ENCODE results near the gene PFDN4. TPM values are rescaled to one million over a fixed set of nuclear protein-coding genes. Genes with fewer than 3 reads are reported as not detected.

The PFDN4 gene
- total RNA-seq, 4 donors from 2014 or later: 60.0 to 108 (median 85.1) TPM

- DNase-seq (ENCODE audit: low spot score in 2 of 2): no peak
- TF ChIP-seq CTCF (IDR thresholded peaks at IDR 0.05) (no peak), POLR2A (IDR thresholded peaks at IDR 0.05) (no peak), EP300 (IDR thresholded peaks at IDR 0.05) (no peak)
- no peaks in the 10 kb centered on the region for H3K4me1 ChIP-seq
- no peak overlapping the region for H3K4me3 ChIP-seq
- WGBS, 2 donors: 81 to 82% methylated on average over 1 of the region's 1 CpG
- H3K9me3 ChIP-seq: no peaks in the 10 kb centered on the region
- H3K27me3 ChIP-seq: peaks cover 0 to 11% of the 10 kb centered on the region in 2 donors
- no peaks in the 10 kb centered on the region for H3K36me3 ChIP-seq
- no peak overlapping the region for H3K27ac ChIP-seq
These were observed 27.0 kb upstream of the PFDN4 start for GRCh38 chr20:54180931-54181330.

GRCh38 chr20:54184071-54184470 is 23.8 kb upstream of the PFDN4 start:
- no peak overlapping the region for H3K27ac ChIP-seq
- peaks cover 0 to under 1% of the 10 kb centered on the region in 2 donors for H3K27me3 ChIP-seq
- H3K4me3 ChIP-seq: no peak overlapping the region
- 38 to 48% methylated on average over 3 of the region's 3 CpGs for WGBS, 2 donors
- no peaks in the 10 kb centered on the region for H3K9me3 ChIP-seq
- no peak for DNase-seq (ENCODE audit: low spot score in 2 of 2)
- H3K36me3 ChIP-seq: no peaks in the 10 kb centered on the region
- no peaks in the 10 kb centered on the region for H3K4me1 ChIP-seq
- TF ChIP-seq CTCF (IDR thresholded peaks at IDR 0.05): no peak
- TF ChIP-seq POLR2A (IDR thresholded peaks at IDR 0.05): no peak
- no peak for TF ChIP-seq EP300 (IDR thresholded peaks at IDR 0.05)

GRCh38 chr20:54184904-54185626 is 22.8 kb upstream of the PFDN4 start:
- Histone ChIP-seq H3K27me3 (no peaks in the 10 kb centered on the region), H3K4me1 (no peaks in the 10 kb centered on the region), H3K27ac (no peak overlapping the region), H3K4me3 (no peak overlapping the region), H3K36me3 (no peaks in the 10 kb centered on the region), H3K9me3 (no peaks in the 10 kb centered on the region)
- TF ChIP-seq CTCF (IDR thresholded peaks at IDR 0.05): no peak
- no peak for TF ChIP-seq EP300 (IDR thresholded peaks at IDR 0.05)
- no peak for TF ChIP-seq POLR2A (IDR thresholded peaks at IDR 0.05)
- DNase-seq (ENCODE audit: low spot score in 2 of 2): no peak
- 81 to 84% methylated on average over 10 of the region's 10 CpGs for WGBS, 2 donors

GRCh38 chr20:54188132-54188849 is 19.6 kb upstream of the PFDN4 start:
- H3K4me3 ChIP-seq: no peak overlapping the region
- DNase-seq (ENCODE audit: low spot score in 2 of 2): no peak
- H3K27me3 ChIP-seq: no peaks in the 10 kb centered on the region
- H3K4me1 ChIP-seq: no peaks in the 10 kb centered on the region
- no peaks in the 10 kb centered on the region for H3K36me3 ChIP-seq
- WGBS, 2 donors: 65 to 66% methylated on average over 11 of the region's 11 CpGs
- H3K9me3 ChIP-seq: no peaks in the 10 kb centered on the region
- TF ChIP-seq CTCF (IDR thresholded peaks at IDR 0.05) (no peak), EP300 (IDR thresholded peaks at IDR 0.05) (no peak), POLR2A (IDR thresholded peaks at IDR 0.05) (no peak)
- H3K27ac ChIP-seq: no peak overlapping the region

- H3K9me3 ChIP-seq: no peaks in the 10 kb centered on the region
- no peaks in the 10 kb centered on the region for H3K36me3 ChIP-seq
- H3K4me3 ChIP-seq: no peak overlapping the region
- no peak for DNase-seq (ENCODE audit: low spot score in 2 of 2)
- H3K27ac ChIP-seq: no peak overlapping the region
- no peaks in the 10 kb centered on the region for H3K27me3 ChIP-seq
- no peaks in the 10 kb centered on the region for H3K4me1 ChIP-seq
- 35 to 49% methylated on average over 2 of the region's 2 CpGs for WGBS, 2 donors
- TF ChIP-seq CTCF (IDR thresholded peaks at IDR 0.05) (no peak), POLR2A (IDR thresholded peaks at IDR 0.05) (no peak), EP300 (IDR thresholded peaks at IDR 0.05) (no peak)
These were observed 18.3 kb upstream of the PFDN4 start for GRCh38 chr20:54189630-54190029.

All from tibial nerve (tissue), 4 donors.